ENCODE data around the gene TYSND1.
A peak's percentile ranks its signal among the peaks of the same experiment; 100 is the strongest.

The TYSND1 gene, protein sequence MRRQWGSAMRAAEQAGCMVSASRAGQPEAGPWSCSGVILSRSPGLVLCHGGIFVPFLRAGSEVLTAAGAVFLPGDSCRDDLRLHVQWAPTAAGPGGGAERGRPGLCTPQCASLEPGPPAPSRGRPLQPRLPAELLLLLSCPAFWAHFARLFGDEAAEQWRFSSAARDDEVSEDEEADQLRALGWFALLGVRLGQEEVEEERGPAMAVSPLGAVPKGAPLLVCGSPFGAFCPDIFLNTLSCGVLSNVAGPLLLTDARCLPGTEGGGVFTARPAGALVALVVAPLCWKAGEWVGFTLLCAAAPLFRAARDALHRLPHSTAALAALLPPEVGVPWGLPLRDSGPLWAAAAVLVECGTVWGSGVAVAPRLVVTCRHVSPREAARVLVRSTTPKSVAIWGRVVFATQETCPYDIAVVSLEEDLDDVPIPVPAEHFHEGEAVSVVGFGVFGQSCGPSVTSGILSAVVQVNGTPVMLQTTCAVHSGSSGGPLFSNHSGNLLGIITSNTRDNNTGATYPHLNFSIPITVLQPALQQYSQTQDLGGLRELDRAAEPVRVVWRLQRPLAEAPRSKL

DNA sequence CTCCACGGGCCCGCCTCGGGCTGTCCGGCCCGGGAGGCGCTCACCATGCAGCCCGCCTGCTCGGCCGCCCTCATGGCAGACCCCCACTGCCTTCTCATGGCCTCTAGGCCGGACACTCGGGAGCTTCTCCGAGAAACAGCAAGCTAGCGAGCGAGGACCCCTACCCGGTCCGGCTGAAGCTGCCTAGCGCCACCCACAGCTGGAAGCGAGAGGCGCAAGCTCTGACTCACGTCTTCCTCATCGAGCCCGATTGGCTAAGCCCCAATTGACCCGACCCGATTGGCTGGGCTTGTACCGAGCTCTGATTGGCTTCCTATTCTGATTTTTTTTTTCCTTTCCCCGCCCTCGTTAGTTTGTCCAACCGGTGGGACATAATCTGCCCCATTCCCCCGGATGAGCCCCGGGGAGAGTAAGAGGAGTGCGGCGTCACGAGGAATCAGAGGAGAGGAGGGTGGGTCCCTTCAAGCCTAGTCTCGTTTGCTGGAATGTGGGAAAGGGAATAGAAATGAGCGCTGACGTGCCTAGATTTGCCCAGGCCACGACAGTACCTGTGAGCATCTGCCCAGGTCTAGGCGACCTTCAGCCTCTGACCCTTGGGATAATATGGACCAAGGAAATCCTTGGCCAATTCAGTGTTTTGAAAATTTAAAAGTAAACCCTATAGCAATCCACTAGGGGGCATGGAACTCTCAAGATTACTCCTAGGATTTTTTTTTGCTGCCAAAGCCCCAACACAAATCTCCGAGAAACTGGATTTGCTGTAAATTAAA lies at the start of gene TYSND1:
Gene TYSND1, minus strand, starts transcription at position 212 of the 770 bp plus-strand sequence. Its CDS starts 114 bp downstream, at position 98.
- TF ChIP-seq, protein P1, sequence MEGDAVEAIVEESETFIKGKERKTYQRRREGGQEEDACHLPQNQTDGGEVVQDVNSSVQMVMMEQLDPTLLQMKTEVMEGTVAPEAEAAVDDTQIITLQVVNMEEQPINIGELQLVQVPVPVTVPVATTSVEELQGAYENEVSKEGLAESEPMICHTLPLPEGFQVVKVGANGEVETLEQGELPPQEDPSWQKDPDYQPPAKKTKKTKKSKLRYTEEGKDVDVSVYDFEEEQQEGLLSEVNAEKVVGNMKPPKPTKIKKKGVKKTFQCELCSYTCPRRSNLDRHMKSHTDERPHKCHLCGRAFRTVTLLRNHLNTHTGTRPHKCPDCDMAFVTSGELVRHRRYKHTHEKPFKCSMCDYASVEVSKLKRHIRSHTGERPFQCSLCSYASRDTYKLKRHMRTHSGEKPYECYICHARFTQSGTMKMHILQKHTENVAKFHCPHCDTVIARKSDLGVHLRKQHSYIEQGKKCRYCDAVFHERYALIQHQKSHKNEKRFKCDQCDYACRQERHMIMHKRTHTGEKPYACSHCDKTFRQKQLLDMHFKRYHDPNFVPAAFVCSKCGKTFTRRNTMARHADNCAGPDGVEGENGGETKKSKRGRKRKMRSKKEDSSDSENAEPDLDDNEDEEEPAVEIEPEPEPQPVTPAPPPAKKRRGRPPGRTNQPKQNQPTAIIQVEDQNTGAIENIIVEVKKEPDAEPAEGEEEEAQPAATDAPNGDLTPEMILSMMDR (IDR thresholded peaks at IDR 0.05; ENCODE audit: low read depth, low read length): peak; percentile 87
- peak; percentile 95 for DNase-seq (ENCODE audit: extremely low read depth, low read depth)

DNA sequence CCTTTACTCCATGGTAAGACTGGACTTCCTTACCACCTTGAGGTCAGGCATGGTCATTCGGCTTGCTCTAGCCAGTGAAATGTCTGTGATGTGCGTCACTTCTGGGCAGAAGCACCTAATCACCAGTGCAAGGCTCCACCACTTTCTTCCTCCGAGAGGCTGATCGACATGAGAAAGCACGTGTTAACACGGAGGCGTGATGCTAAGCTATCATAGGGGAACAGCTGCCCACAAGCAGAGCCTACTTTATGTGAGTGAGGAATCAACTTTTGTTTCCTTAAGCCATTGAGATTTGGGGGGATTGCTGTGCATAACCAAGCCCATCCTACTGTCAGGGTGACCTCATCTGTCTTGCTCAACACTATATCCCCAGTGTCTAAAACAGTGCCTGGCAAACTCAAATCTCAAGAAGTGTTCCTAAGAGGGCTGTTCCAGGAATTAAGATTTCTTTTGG lies 46.9 kb upstream of the TYSND1 start:
- TF ChIP-seq, protein P1 (IDR thresholded peaks at IDR 0.05; ENCODE audit: low read depth, low read length): no peak
- no peak for DNase-seq (ENCODE audit: extremely low read depth, low read depth)

DNA sequence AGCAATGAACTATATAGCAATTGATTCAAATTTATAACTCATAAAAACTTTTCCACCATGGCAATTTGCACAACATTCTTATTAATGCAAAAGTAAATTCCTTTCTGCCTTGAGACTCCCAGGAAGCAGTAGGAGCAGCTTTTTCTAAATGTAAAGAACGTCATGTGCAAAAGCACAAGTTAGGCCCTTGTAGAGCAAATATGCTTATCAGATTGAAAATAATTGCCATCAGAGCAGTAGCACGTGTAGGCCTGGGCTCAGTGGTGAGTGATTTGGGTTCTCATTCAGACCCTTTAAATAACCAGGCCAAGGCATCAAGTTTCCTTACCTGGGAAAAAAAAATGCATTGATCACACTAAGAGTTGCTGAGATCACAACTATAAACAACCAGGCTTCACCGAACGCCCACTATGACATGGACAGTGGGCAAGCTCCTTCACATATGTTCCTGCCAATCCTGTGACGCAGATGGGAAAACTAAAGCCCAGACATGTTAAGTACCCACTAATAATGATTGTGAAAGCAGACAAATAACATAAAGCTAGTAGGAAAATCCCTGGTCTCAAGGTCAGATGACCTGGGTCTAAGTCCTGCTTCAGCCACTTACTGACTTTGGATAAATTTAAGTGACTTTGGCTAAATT lies 45.9 kb upstream of the TYSND1 start:
- TF ChIP-seq, protein P1 (IDR thresholded peaks at IDR 0.05; ENCODE audit: low read depth, low read length): no peak
- no peak for DNase-seq (ENCODE audit: extremely low read depth, low read depth)

DNA sequence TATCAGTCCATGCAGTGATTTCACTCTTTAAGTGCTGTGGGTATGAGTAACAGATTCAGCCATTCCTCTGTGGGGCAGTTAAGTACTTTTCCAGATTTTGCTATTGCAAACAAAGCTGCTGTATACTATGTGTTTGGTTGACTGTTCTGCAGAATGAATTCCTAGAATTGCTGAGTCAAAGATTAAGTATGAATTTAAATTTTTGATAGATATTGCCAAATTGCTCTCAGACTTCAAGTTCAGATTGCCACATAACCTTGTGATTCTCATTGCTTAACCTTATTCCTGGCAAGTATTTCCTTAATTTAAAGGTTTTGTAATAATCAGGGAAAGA lies 45.4 kb upstream of the TYSND1 start:
- TF ChIP-seq, protein P1 (IDR thresholded peaks at IDR 0.05; ENCODE audit: low read depth, low read length): no peak
- peak; percentile 86 for DNase-seq (ENCODE audit: extremely low read depth, low read depth)

DNA sequence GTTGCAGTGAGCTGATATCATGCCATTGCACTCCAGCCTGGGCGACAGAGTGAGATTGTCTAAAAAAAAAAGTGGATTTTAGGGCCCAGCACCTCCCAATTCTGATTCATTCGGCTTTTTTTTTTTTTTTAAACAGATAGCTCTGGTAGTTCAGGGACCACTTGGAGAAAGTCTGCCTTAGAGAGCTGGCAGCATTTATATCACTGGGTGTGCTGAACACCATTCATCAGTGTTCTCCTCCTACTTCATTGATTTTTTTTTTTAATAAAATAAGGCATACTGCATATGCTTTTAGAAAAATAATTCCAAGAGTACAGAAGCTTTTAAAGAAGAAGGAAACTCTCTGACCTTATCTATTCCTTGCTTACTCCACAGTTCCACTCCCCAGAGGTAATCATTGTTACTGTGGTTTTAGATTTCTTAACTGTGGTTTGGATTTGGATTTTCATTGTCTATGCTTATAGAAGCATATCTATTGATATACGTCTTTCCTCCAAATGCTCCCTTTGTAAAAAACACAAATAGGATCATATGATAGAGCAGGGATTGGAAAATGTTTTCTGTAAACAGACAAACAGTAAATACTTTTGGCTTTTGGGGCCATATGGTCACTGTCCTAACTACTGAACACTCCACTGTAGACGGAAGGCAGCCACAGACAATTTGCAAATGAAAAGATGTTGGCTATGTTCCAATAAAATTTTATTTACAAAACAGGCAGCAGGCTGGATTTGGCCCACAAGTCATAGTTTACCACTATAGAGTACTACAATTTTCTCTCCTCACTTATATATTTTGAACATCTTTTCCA lies 44.9 kb upstream of the TYSND1 start:
- DNase-seq (ENCODE audit: extremely low read depth, low read depth): no peak
- TF ChIP-seq, protein P1 (IDR thresholded peaks at IDR 0.05; ENCODE audit: low read depth, low read length): no peak

DNA sequence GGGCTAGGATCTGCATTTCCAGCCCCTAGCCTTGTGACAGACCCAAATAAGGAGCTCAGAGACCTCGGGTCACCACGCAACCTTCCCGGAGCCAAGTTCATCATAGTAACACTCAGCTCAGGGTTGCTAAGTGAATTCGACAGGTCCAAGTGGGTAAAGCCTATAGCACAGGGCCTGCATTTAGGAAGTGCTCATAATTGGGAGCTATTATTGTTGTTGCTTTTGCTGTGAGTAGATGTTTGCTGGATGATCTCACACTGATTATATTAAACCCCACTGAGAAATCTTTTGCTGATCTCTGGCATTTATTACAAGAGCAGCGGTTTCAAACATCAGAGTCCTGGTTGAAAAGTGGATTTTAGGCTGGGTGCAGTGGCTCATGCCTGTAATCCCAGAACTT lies 44.1 kb upstream of the TYSND1 start:
- no peak for DNase-seq (ENCODE audit: extremely low read depth, low read depth)
- TF ChIP-seq, protein P1 (IDR thresholded peaks at IDR 0.05; ENCODE audit: low read depth, low read length): no peak

Data from AG09319 (cell line).